ENCODE data around the gene SBK2.
"Not testable (repeated sequence)": the region's sequence is repeated elsewhere in the genome, so short reads cannot be mapped to it uniquely, and the experiment has no call there.

SBK2 gene

DNA sequence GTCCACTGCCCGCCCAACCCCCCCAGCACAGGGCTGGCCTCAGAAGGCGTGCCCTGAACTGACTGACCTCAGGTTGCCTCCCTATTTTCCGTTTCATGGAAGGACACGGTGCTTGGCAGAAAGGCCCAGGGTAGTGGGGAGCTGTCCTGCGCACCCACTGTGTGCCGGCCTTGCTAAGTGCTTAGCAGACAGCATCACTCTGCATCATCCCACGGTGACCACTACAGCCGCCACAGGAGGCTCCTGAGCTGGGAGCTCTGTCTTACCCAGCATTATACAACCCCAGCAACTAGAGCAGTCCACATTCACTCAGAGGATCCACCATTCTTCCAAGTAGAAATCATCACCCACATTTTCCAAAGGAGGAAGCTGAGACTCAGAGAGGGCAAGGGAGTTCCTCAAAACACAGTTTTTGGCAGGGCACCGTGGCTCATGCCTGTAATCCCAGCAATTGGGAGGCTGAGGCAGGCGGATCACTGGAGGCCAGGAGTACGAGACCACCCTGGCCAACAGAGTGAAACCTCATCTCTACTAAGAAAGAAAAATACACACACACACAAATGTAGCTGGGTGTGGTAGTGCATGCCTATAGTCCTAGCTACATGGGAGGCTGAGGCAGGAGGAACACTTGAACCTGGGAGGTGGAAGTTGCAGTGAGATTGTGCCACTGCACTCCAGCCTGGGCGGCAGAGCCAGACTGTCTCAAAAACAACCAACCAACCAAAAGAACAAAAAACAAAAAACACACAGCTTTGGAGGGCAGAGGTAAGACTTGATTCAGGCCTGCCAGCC lies 1.6 kb downstream of the SBK2 start:
- no peak for DNase-seq (ENCODE audit: low read depth in 3 of 3)

DNA sequence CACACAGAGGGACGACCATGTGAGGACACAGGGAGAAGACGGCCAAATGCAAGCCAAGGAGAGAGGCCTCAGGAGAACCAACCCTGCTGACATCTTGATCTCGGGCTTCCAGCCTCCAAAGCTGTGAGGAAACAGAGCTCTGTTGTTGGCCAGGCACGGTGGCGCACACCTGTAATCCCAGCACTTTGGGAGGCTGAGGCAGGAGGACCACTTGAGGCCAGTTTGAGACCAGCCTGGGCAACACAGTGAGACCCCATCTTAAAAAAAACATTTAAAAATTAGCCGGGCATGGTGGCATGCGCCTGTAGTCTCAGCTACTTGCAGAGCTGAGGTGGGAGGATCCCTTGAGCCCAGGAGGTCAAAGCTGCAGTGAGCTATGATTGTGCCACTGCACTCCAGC lies 2.7 kb downstream of the SBK2 start:
- DNase-seq (ENCODE audit: low read depth in 3 of 3): not testable (repeated sequence)

DNA sequence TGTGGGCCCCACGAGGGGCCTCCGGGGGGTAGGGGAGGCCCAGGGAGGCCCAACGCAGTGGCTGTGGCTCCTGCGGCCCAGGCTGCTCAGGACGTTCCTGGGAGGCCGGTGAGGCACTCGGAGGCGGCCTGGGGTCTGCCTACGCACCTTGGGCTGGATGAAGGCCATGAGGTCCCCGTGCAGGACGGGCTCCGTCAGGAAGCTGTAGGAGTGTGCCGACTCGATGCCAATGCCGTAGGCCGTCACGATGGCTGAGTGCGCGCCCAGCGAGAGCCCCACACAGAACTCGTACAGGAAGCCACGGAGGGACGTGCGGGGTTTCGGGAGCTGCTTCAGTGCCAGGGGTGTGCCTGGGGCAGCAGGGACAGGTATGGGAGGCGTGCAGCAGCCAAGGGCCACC lies 5.9 kb downstream of the SBK2 start:
- DNase-seq (ENCODE audit: low read depth in 3 of 3): no peak

DNA sequence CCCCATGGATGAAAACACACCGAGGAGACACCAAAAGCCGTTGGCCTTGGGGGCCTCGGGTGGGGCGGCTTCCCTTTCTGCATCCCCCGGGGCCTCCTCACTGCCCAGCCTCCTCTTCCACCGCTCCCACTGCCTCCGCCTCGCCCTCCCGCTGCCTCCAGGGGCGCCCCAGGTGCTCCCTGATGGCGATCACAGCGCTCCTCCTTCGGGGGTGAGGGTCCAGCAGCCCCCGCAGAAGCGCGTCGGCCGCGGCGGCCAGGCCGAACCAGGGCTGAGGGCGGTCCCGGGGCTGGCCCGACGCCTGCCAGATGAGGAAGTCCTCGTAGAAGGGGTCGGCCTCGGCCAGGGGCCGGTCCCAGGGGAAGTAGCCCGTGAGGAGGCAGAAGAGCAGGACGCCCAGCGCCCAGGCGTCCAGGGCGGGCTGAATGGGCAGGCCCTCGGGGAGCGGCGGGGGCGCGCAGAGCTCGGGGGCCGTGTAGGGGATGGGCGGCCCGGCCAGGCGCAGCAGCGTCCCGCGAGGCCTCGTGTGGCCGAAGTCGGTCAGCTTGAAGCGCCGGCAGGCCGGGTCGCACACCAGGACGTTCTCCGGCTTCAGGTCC lies 7.2 kb downstream of the SBK2 start:
- DNase-seq (ENCODE audit: low read depth in 3 of 3): no peak

DNA sequence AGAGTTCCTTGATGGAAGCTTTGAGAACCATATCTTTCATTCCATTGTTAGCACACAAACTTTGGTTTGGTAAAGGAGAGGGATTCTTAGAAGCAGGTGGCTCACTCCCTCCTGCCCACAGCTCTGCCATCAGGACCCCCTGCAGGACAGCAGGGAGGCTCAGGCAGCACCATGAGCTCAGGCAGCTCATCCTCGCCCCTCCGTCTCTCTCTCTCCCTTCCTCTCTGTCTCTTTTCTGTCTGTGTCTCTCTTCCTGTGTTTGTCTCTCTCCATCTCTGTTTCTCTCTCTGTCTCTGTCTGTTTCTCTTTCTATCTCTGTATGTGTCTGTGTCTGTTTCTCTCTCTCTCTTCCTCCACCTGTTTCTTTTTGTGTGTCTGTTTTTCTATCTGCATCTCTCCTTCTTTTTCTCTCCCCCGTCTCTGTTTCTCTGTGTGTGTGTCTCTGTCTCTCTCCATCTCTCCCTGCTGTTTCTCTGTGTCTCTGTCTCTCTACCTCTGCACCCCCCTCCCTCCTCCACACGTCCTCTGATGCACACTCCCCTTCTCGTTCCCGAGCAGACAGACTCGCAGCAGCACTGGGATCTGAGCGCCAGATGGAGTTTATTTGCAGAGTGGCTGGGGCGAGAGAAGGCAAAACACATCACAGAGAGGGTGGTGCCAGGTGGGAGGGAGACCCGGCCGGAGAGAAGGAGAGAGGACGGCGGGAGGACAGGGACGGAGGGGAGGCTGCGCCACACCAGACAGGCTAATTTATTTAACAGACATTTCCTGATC lies 8.7 kb downstream of the SBK2 start:
- DNase-seq (ENCODE audit: low read depth in 3 of 3): no peak

DNA sequence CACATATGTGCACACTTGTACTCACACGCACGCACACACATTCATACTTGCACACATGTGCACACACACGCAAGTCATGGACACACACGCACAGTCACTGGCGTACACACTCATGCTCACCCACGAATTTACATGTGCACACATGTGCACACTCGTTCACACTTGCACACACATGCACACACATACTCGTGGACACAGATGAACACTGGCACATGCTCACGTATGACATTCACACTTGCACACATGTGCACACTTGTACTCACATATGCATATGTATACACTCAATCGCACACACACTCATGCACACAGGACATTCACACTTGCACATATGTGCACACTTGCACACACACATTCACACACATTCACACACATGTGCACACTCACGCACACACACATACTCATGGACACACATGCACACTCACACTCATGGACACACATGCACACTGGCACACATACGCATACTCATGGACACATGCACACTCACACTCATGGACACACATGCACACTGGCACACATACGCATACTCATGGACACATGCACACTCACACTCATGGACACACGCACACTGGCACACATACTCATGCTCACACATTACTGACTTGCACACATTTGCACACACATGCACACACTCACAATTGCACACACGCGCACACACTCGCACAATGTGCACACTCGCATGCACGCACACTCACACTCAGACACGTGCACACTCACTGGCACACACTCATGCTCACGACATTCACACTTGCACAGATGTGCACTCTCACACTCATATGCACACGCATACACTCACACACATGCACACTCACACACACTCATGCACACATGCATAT lies 9.5 kb downstream of the SBK2 start:
- DNase-seq (ENCODE audit: low read depth in 3 of 3): no peak

DNA sequence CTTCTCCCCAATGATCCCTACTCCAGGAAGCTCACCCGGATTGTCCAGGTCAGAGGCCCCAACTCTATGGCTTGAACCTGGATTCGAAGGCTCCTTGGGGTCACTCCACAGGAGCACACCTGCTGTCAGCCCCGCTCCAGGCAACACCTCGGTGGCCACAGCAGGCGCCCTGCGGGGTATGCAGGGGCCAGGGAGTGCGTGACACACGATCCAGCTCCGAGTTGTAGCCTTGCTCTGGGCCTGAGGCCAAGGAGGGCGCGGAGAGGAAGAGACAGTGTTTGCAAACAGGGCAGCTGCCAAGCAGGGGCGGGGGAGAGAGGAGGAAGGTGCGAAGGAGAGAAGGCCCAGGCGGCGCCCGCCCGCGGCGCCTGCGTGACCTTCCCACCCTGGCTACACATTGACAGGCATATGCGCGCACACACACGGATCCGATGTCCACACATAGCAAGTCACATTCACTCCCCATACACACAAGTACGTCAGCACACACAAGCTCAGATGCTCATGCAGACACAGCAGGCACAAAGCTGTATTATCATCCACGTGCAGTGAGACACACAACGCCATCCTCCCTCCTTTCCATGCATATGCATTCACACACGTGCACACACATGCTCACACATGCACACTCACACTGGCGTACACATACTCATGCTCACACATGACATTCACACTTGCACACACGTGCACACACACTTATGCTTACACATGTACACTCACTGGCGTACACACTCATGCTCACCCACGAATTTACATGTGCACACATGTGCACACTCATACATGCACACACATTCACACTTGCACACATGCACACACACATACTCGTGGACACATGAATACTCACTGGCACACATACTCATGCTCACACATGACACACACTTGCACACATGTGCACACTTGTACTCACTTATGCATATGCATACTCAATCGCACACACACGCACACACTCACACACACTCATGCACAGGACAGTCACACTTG lies 10.4 kb downstream of the SBK2 start:
- no peak for DNase-seq (ENCODE audit: low read depth in 3 of 3)

DNA sequence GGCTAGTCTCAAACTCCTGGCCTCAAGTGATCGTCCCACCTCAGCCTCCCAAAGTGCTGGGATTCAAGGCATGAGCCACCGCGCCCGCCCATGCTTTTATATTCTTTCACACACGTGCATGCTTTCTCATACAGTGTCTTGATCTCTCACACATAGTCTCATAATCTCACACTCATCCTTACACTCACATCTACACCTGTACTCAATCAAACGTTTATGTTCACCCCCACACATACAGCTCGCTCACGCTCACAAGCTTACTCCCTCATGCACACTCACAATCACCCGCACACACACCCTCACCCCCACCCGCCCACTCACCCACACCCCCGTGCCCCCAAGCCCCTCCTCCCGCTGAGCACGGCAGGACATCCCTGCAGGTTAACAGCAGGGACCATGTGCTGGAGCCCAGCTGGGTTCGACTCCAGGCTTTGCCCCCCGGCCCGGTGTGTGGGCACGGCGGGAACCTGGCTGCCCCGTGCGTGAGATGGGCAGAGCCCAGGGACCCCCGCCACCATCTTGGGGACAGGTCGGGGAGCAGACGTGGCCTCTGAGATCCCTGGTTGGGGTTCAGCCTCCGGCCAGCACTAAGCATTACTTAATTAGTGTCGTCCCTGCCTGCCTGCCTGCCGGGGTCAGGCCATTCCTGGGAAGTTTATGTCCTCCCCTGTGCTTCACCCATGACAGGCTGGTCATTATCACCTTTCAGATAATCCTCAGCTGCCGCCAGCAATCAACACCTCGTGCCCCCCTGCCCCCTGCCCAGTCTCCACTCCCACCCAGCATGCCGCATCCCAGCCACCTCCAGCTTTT lies 11.4 kb downstream of the SBK2 start:
- no peak for DNase-seq (ENCODE audit: low read depth in 3 of 3)

DNA sequence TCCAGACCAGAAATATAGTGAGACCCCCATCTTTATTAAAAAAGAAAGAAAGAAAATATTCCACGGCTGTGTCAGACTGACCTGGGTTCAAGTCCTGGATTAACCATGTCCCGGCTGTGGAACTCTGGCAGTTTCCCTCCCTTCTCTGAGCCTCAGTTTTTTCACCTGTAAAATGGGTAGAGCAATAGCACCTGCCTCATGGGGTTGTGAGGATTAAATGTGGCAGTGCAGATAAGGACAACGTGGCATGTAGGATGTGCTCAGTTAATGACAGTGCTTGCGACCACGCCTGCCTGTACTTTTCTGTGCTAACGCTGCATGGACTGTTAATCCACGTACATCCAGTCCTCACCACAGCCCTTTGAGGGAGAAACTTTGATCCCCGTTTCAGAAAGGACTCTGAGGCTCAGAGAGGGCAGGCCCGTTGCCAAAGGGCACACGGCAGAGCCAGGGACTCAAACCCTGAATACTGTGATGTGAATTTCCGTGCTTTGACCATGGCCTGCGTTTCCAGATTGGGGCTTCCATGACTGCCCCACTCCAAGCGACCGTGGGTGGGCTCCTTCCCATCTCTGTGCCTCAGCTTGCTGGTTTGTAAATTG lies 16.1 kb downstream of the SBK2 start:
- DNase-seq (ENCODE audit: low read depth in 3 of 3): no peak

DNA sequence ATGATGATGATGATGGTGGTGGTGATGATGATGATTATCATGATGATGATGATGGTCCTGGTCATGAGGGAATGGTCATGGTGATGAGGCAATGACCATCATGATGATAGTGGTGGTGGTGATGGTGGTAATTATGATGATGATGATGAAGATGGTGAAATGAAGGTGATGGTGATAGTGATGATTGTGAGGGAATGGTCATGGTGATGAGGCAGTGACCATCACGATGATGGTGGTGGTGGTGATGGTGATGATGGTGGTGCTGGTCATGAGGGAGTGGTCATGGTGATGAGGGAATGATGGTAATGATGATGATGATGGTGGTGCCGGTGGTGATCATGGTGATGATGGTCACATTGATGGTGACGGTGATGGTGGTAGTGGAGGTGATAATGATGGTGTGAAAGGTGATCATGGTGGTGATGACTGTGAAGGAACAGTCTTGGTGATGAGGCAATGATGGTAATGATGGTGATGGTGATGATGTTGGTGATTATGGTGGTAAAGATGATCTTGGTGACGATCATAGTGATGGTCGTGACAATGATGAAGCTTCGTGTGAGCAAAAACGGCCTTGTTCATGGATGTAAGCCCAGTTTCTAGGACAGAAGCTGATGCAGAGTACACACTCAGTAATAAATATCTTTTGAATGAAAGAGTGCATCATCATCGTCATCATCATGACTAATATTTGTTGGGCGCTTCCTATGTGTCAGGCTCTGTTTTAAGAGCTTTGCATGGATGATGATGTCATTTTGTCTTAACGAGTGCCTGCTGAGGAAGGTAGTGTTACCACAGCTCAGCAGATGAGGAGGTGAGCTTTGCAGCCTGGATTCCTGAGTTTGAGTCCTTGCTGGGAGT lies 17.3 kb downstream of the SBK2 start:
- DNase-seq (ENCODE audit: low read depth in 3 of 3): no peak

DNA sequence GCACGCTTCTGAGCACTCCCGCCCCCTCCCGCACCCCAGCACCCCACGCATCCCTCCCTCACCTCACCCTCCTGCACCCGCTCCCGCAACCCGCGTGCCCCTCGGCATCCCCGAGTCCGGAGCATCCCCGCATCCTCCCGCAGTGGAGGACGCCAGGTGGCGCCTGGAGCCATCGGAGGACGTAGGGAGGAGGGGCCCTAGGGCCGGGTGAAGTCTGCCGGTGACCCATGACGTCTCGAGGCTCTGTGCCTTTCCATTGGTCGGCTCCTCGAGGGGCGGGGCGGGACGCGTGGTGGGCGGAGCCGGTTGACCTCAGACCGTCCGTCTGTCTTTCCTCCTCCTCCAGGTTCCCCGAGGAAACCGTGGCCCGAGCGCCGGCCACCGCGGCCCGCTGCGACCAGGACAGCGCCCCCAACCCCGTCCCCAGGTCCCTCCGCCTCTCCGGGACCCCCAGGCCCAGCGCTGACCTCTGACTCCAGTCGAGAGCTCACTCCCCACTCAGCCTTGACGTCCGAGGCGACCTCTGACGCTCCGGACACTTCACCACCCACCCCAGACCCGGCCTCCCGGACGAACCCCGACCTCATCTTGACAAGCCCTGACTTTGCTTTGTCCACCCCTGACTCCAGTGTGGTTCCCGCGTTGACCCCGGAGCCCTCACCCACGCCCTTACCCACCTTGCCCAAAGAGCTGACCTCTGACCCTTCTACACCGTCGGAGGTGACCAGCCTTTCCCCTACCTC lies 19.9 kb downstream of the SBK2 start:
- DNase-seq (ENCODE audit: low read depth in 3 of 3): peak; percentile 83 to 86 (median 83)

DNA sequence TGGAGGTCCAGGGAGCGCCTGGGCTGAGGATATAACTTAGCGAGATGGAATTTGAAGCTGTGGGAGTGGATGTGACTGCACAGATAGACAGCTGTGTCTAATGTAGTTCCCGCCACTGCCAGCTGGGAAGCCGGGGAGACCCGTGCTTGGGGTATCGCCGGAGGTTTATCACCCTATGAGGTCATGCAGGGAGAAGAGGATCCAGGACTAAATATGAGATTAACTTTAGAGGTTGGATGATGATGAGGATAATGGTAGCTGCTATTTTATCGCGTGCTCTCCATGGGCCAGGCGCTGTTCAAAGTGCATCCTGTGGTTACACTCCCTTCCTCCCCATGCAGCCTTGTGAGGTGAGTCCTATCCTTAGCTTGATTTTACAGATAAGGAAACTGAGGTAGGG lies 28.8 kb downstream of the SBK2 start:
- no peak for DNase-seq (ENCODE audit: low read depth in 3 of 3)

DNA sequence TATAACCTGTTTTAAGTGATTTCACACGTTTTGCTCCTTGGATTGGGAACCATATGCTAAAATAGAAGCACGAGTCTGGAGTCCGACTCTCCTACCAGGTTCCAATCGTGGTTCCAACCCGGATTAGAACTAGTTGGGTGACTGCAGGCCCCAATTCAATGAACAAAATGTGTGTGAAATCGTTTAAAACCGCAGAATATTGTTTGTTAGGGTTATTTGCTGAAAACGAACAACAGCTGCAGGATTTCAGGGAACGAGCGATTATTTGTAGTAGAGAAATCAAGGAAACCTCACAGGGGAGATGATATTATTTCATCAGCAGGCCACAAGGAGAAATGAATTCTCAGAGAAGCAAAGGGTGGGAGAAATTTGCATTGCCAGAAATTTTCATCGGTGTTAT lies 32.0 kb downstream of the SBK2 start:
- DNase-seq (ENCODE audit: low read depth in 3 of 3): no peak

DNA sequence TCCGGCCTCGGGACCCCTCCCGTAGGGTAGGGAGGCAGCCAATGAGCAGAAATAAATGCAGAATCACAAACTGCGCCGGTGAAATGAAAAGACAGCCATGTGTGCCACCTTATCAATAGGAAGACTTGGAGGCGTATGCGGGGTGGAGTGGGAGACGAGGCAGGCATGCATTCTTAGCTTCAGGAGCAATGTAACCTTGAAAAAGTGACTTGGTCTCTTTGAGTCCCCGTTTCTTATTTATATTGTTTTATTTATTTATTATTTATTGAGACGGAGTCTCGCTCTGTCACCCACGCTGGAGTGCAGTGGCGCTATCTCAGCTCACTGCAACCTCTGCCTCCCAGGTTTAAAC lies 32.7 kb downstream of the SBK2 start:
- no peak for DNase-seq (ENCODE audit: low read depth in 3 of 3)

DNA sequence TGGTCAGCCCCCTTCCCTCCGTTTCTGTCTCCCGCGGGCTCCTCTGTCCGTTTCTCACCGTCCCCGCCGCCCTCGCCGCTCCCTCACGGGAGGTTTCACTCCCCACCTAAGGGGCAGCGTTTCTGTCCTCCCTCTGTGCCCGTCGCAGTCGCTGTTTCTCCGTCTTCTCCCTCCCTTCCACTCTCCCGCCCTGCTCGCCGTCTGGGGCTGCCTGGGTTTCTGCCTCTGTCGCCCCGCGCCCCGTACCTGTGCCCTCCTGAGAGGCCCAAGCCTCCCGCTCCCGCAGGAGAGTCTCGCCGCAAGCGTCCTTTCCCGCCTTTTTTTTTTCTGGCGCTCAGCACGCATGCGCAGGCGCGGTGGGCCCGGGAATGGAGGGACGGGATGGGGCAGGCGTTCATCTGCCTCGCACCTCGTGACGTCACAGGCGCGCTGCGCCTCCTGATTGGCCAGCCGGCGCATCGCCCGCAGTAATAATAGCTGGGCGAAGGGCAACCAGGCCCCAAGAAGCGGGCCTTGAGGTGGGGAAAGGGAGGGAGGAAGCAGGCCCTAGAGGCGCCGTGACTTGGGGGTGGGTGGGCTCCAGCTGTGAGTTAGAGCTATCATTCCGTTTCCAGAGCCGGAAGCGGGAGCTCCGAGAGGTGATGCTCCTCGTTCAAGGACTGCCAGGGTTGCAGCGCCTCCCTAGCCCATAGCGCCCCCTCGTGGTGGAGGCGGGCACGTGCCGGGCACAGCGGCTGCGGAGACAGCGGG lies 33.3 kb downstream of the SBK2 start:
- peak; percentile 84 to 92 (median 91) for DNase-seq (ENCODE audit: low read depth in 3 of 3)

DNA sequence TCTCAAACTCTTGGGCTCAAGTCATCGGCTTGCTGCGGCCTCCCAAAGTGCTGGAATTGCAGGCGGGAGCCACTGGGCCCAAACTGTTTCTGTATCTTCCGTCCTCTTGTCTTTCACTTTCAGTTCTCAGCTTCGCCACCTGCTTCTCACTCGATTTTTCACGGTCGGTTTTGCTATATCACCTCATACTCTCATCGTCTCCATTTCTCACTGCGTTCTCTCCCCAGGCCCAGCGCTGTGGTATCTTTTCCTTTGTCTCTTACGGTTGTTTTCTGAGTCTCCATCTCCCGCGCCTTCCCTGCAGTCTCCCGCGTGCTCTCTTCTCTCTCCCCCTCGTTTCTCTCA lies 33.8 kb downstream of the SBK2 start:
- no peak for DNase-seq (ENCODE audit: low read depth in 3 of 3)

DNA sequence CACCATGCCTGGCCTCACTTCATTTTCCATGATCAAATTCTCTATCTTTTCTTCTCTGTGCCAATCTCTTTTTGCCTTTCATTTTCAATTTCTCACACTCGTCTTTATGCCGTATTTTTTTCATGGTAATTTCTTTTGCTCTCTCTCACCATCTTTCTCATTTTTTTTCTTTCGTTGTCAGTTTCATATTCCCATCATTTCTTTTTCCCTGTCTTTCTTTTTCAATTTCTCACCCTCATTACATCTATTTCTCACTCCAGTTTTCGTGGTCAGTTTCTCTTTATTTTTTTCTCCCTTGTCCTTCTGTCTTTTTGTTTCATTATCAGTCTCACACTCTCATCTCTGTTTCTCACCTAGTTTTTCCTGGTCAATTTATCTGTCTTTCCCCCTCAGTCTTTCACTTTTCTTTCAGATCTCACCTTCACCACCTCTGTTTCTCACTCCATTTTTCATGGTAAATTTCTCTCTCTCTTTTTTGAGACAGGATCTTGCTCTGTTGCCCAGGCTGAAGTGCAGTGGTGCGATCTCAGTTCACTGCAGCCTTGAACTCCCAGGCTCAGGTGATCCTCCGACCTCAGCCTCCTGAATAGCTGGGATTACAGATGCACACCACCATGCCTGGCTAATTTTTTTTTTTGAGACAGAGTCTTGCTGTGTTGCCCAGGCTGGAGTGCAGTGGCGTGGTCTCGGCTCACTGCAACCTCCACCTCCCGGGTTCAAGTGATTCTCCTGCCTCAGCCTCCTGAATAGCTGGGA lies 34.6 kb downstream of the SBK2 start:
- no peak for DNase-seq (ENCODE audit: low read depth in 3 of 3)
